ENCODE results near the gene KCNJ15.

DNA sequence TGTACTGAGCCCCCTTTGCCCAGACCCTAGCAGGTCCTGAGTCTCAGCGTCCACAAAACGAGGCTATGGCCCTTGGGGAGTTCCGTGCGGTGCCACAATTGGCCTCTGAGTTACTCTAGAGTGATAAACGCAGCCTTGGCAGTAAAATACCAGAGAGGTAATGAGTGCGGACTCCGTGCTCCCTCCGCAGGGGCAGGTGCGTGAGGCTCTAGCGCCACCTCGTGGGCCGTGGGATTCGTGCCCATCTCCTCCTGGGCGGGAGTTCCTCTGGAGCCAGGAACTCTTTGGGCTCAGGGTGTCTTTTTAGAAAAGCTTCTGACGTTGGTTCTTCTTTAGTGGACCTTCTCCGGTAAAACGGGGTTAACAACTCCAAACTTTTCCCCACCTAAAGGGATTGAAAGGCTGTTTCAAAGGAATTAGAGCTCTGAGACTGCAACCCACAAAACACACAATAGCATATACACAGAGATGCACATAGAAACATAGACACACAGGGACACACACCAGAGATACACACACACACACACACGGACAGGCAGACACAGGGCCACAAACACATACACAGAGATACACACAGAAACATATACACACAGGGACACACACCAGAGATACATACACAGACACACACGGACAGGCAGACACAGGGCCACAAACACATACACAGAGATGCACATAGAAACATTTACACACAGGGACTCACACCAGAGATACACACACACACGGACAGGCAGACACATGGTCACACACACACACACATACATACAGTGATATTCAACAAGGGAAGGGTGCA lies 99.4 kb downstream of the KCNJ15 start:
- TF ChIP-seq, protein P1, sequence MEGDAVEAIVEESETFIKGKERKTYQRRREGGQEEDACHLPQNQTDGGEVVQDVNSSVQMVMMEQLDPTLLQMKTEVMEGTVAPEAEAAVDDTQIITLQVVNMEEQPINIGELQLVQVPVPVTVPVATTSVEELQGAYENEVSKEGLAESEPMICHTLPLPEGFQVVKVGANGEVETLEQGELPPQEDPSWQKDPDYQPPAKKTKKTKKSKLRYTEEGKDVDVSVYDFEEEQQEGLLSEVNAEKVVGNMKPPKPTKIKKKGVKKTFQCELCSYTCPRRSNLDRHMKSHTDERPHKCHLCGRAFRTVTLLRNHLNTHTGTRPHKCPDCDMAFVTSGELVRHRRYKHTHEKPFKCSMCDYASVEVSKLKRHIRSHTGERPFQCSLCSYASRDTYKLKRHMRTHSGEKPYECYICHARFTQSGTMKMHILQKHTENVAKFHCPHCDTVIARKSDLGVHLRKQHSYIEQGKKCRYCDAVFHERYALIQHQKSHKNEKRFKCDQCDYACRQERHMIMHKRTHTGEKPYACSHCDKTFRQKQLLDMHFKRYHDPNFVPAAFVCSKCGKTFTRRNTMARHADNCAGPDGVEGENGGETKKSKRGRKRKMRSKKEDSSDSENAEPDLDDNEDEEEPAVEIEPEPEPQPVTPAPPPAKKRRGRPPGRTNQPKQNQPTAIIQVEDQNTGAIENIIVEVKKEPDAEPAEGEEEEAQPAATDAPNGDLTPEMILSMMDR (IDR thresholded peaks at IDR 0.05; ENCODE audit: low read depth, low read length), result peak; percentile 84
- no peak for TF ChIP-seq EZH2phosphoT487 (IDR thresholded peaks at IDR 0.05; ENCODE audit: low read depth)

Measured in OCI-LY3 (cell line).